ENCODE data around the gene SHTN1. TPM values are rescaled to one million over a fixed set of nuclear protein-coding genes. Genes with fewer than 3 reads are reported as not detected.

SHTN1 gene
- polyA plus RNA-seq, 3 donors = 20.7 to 25.6 (median 25.3) TPM

Other genes starting within 250 kb of the SHTN1 start
- 1 to 10 TPM; 3.0 to 4.0 (median 4.0) TPM for gene ENO4, start 155.7 kb downstream of the SHTN1 start, polyA plus RNA-seq (ENCODE audit: insufficient read length in 3 of 3)
- not detected for gene VAX1, start 133.1 kb upstream of the SHTN1 start, polyA plus RNA-seq (ENCODE audit: insufficient read length in 3 of 3)
- gene KCNK18, start 192.3 kb upstream of the SHTN1 start, polyA plus RNA-seq (ENCODE audit: insufficient read length in 3 of 3) = not detected
- 1 to 10 TPM in 2 of 3 donors, under 1 TPM in 1; 0.62 to 1.1 (median 1.1) TPM for gene SLC18A2, start 235.9 kb upstream of the SHTN1 start, polyA plus RNA-seq (ENCODE audit: insufficient read length in 3 of 3)